Activated gamma-delta T cell (primary cell): ENCODE results near the gene CCT8.

Source experiments
- DNase-seq: peaks from one replicate; lab custom pipeline; 2025; lab: John Stamatoyannopoulos, UW

CCT8 gene

DNA sequence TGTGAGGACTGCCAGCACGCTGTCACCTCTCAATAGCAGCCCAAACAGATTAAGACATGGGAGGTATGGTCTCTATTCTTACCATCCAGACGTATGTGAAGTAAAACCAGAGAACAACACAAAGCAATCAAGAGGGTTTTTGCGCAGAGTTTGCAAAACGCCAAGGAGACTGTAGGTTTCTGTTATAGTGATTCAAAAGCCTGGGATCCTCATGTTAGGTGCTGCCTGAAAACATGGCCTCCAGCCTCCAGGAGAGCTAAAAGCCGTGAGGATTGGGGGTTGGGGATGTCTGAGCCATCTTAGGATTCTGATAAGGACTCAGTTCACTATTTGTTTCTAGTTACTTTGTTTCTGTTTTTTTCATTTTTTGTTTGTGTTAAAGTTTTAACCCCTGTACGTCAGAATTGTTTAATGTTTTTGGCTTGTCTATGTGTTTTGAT is 4.2 kb upstream of the CCT8 start:
- no peak for DNase-seq

DNA sequence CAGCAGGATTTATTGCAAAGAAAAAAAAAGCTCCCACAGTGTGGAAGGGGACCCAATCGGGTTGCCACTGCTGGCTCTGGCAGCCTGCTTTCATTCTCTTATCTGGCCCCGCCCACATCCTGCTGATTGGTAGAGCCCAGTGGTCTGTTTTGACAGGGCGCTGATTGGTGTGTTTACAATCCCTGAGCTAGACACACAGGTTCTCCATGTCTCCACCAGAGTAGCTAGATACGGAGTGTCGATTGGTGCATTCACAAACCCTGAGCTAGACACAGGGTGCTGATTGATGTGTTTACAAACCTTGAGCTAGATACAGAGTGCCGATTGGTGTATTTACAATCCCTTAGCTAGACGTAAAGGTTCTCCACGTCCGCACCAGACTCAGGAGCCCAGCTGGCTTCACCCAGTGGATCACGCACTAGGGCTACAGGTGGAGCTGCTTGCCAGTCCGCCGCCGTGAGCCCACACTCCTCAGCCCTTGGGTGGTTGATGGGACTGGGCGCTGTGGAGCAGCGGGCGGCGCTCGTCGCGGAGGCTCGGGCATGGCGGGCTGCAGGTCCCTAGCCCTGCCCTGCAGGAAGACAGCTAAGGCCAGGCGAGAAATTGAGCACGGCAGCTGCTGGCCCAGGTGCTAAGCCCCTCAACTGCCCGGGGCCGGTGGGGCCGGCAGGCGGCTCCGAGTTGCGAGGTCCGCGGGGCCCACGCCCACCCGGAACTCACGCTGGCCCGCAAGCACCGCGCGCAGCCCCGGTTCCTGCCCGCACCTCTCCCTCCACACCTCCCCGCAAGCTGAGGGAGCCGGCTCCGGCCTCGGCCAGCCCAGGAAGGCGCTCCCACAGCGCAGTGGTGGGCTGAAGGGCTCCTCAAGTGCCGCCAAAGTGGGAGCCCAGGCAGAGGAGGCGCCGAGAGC is 3.5 kb upstream of the CCT8 start:
- peak; percentile 24 for DNase-seq

DNA sequence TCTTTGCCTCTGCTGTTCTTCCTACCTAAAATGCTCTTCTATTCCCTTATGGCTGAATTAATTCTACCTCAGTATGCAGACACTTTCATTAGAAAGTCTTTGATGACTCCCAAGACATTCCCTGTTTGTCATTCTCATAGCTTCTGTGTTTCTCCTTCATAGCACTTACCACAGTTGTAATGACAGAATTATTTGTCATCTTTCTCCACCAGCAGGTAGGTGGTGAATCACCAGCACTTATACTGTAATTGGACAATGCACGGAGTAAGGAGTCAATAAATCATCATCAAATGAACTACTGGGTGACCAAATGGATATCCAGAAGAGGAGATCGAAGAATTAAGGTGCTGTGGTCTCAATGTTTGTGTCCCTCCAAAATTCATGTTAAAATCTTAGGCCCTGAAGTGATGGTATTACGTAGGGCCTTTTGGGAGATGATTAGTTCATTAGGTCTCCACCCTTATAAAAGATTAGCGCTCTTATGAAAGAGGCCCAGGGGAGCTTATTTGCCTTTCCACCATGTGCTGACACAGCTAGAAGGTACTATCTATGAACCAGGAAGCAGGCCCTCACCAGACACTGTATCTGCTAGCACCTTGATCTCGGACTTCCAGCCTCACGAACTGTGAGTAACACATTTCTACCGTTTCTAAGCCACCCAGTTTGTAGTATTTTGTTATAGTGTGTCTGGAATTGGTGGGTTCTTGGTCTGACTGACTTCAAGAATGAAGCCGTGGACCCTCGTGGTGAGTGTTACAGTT is 2.4 kb upstream of the CCT8 start:
- no peak for DNase-seq

DNA sequence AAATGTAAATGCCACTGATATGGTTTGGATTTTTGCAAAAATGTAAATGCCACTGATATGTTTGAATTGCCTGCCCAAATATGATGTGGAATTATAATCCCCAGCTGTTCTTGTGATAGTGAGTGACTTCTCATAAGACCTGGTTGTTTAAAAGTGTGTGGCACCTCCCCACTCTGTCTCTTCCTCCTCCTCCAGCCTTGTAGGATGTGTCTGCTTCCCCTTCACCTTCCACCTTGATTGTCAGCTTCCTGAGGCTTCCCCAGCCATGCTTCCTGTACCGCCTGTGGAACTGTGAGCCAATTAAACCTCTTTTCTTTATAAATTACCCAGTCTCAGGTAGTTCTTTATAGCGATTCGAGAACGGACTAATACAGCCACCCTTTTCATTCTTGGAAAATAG is 1.3 kb upstream of the CCT8 start:
- no peak for DNase-seq

DNA sequence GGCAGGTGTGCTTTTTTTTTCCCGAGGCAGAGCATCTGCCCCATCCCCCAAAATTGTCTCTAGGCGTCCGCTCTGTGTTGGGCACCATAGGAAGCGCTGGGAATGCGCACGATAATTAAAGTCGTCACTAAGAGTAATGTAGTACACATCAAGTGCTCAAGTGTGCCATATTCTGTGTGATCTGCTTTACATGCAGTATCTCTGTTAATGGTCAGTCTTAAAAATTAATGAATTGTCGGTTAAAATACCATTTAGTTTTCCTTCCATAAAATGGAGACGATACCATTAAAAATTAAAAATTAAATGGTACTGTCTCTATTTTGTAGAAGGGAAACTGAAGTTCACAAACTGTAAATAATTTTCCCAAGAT is 544 bp upstream of the CCT8 start:
- DNase-seq = no peak

DNA sequence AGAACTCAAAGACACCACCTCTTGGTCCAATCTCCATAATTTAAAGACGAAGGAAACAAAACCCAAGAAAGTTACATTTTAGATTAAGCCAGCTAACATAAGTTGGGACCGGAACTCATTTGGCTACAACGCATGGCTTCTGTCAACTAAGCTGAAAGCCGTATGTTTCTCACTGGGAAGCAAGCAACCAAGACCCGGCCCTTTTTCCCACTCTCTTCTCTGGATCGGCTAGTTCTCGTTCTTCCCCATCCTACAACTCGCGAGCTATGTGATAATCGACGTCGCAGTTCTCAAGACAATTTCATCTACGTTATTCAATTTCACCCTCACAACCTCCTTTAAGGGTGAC is 601 bp downstream of the CCT8 start:
- no peak for DNase-seq

DNA sequence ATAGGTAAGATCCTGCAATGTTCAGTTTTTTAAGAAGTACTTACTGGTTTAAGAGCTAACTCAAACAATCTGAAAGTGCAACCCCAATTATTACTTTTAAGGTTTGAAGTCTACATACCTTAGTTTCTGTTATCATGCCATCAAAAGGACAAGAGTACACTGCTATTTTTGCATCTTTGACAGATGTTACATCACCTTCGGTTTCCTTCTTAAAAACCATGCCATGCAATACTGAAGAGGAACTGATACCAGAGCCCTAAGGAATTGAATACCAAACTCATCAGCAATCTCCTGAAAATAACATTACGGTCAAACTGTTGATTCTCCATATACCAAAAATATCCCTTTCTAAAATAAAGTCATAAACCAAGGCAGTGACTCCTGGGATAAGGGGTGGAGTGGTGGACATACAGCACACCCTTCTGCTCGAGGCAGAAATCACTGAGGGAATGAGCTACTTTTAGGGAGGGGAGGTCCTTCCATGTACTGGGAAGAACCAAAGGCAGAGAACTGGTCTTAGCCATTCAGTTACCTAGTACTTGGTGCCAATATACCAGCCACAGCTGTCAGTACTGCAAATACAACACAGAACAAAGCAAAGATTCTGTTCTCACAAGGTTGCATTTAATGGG is 8.5 kb downstream of the CCT8 start:
- no peak for DNase-seq

DNA sequence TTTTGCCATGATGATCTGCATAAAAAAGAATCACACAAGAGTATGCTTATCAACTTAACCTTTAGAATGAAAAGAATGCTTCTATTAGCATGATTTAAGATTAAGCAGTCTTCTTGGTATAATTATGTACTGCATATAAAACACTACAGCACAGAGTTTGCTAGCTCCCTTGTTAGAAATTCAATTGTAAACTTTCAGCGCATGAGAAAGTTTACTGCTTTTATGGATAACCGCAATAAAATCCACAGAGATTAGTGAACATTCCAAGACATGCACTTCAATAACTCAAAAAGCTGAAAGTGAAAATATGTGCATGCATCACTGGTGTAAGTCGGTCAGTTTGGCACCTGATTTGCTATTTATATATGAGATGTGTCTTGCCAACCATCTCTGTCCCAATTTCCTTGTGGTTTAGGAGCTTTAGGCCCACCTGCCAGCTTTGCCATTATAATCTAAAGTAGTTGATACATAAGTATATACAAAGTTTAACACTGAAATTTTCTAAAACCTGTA is 16.9 kb downstream of the CCT8 start:
- DNase-seq = no peak

DNA sequence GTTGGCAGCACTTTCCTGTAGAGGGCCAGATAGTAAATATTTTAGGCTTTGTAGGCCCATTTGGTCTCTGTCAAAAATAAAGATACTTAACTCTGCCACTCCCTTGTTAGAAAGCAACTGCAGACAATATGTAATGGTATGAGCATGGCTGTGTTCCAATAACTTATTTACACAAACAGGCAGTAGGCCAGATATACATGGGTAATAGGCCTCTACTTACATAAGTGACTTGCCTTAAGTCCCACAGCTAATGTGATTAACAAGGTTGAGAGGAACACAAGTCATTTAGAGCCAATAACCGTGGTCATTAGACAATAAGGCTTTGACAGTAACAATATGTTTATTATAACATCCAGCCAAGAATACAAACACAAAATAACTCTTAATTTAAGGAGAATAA is 17.4 kb downstream of the CCT8 start:
- no peak for DNase-seq

DNA sequence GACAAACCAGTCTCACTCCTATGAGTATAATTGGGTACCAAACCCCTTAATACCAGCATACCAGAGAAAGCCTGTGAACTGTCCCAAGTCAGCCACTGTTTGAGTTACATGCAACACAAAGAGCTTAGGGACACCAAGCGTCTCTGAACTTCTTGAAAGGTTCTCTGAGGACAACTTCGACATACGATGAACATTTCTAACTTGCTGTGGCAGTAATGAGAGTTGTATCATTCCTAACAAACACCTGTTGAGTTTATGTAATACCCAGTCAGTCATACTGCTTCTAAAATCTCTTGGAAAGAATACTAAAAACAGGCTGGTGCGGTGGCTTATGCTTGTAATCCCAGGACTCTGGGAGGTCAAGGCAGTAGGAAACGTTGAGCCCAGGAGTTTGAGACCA is 18.4 kb downstream of the CCT8 start:
- no peak for DNase-seq

DNA sequence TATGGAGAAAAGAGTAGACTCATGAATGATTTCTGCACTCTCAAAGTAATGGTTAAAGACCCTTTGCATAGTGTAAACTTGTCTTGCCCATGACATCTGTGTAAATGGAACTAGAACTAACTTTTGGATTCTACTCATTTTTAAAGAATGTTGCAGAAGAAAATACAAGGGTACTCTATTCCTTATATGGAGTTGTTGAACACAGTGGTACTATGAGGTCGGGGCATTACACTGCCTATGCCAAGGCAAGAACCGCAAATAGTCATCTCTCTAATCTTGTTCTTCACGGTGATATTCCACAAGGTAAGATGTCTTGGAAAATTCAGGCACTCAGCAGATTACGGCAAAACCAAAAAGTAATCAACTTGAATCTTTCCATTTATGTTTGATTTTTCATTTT is 19.8 kb downstream of the CCT8 start:
- no peak for DNase-seq

DNA sequence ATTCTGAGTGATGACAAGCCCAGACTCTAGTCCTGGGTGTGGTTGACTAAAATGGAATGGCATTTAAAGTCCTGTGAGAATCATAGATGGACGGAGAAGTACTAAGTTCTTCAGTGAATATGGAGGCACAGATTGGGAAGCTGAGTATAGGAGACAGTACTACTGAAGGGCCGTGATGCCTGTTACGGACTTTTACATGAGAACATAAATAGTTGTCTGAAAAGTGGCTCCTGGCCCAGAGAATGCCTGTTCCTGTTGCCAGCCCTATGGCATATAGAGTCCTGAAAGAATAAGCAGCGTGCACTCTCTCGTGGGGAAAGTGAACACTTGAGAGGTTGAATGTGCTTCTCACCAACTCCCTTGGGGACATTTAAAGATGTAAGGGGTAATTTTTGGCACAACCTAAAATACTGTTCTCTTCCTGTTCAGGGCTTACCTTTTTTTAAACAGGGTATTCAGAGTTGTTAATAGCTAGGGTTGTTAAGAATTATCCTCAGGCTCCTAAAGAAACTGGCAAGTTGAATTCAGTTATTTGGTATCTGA is 20.4 kb downstream of the CCT8 start:
- DNase-seq = no peak

DNA sequence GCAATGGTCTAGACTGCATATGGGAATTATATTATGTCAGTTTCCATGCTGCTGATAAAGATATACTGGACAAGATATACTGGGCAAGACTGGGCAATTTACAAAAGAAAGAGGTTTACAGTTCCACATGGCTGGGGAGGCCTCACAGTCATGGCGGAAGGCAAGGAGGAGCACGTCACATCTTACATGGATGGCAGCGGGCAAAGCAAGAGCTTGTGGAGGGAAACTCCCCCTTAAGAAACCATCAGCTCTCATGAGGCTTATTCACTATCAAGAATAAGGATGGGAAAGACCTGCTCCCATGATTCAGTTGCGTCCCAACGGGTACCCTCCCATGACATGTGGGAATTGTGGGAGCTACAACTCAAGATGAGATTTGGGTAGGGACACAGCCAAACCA is 21.2 kb downstream of the CCT8 start:
- DNase-seq = no peak

DNA sequence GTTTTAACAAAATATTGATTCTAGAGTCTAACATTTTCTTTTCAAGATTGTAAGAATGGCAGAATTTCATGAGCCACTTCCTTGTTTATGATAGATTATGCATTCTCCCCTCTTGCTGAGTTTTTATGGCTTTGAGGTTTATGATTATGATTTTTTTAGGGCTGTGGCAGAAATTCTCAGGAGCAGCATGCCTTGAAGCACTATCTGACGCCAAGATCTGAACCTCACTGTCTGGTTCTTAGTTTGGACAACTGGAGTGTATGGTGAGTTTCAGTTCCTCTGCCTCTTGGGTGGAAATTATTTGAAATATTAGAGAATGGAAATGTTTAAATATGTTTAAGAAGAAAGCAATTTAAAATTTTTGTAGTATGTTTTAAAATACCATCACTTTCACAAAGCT is 38.8 kb downstream of the CCT8 start:
- no peak for DNase-seq

DNA sequence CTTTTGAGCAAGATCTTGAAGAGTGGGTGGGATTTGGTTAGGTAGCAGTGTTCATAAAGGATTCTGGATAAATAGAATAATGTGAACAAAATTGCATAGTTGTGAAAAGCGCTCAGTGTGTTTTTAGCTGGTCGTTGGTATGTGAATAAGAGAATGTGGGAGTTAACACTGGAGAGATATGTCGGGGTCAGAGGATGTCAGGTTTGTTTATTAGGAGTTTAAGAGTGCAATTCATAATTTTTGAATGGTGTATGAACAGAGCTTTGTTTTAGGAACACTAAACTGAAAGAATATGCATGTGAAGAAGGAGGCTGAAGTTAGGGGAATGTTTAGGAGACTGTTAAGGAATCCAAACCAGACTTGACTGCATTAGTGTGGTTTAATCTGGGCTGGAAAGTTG is 39.6 kb downstream of the CCT8 start:
- no peak for DNase-seq

DNA sequence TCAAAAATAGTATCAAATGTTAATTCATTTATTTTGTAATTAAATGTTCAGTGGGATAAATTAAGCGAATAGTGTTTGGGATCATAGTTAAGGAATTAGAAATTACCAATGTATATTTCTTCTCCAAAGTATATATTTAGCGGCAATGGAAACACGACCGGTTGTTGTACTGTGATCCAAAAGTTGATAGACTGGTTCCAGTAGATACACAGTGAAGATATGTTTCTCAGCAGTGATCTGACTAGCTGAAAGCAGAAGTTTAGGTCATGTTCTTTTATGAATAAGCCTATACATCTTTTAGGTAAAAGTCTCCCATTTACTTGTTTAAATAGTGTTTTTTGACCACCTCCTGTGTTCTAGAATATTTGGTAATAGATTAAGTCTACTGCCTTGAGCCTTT is 40.1 kb downstream of the CCT8 start:
- no peak for DNase-seq

DNA sequence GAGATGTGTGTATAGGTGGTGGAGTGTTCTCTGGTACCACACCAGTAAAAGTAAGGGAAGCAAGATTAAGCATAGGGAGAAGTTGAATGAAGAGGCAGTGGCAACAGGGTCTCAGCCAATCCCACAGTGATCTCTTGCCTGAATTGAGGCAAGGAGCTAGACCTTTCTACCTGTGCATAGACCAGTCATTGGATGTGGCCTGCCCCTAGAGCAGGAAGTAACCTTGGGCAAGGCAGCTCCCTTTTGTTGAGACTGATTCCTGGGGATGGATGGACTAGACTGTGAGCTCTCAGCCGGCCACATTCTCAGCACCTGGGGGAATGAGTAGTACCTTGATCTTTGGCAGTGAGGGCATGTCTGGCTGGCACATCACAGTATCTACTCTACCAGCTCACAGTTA is 42.5 kb downstream of the CCT8 start:
- DNase-seq = no peak

DNA sequence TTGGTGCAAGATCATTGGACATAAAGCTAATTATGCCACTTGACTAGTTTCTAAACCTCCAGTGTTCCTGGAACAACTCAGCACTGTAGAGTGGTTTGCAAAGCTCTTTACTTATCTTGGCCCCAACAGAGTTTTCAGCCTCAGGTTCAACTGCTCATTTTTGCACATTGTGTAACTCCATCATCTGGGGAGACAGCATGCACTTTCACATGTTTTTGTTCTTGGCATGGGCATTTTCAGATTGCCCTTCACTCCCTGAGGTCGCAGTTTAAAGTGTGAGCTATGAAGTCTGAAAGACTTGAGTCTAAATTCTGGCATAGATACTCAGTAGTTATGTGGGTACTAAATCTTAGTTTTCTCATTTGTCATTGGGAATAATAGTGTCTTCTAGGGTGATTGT is 43.9 kb downstream of the CCT8 start:
- DNase-seq = no peak

DNA sequence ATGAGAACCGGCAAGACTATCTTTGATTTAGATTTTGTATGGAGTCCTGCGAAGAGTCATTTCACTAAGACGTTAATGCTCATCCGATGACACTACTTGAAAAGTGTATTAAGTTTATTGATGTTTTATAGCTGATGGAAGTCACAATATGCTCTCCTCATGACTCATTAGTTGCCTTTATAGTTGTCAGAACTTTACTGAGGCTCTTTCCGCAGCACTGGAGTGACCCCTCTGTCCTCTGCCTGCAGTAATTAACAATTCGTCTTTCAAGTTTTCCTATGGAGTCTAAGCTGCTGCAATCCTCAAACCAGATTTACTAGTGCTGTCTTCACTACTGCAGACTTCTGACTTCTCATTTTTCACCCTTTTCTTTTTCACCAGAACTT is 48.1 kb downstream of the CCT8 start:
- no peak for DNase-seq

DNA sequence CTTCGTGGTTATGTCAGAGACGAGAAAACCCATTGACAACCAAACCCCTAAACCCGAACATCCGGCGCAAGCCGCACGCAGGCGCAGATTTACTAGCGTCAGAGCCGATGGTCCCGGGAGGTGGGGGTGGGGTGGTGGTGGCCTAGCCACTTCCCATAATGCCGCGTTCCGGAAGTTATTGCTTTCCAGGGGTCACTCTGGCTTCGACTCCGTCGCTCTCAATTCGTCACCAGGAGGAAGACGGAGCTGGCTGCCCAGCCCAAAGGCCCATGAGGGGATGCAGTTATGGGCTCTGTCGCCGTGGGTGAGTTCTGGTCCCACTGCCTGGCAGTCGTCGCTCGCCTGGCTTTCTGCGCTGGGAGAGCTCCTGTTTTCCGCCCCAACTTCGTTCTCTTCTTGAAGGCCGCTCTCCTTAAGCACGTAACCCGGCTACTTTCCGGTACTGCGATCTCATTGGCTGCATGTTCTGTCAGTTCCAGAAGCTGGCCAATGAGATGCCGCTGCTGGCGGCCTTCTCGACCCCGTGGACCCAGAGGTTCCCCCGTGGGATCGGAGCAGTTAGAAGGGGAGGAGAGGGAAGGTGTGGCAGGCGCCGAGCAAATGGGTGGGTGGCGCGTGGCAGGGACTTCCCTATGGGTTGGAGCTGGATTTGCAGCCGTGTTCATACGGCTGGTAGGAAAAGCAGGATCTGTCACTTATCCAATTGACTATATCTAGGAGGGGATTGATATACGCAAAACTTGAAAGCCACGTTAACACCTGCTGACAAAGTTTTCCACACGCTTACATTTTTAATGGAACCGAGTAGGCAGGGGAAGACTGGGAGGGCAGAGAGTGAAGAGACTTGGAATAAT is 48.7 kb downstream of the CCT8 start, which contains the start of gene USP16:
USP16 (plus strand) TSS at position 195 of the 854 bp plus-strand sequence. CDS start 3,246 bp downstream, outside the sequence.
- peak; percentile 88 for DNase-seq

DNA sequence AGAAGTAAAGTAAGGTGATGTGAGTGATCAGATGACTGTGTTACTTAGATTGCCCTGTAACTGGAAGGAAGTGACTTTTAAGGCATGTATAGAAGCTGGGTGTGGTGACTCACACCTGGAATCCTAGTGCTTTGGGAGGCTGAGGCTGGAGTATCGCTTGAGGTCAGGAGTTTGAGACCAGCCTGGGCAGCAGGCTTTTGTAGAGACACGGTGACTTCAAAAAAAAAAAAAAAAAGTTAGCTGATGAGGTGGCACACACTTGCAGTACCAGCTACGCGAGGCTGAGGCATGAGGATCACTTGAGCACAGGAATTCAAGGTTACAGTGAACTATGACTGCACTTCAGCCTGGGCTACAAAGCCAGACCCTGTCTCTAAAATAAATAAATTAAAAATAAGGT is 51.3 kb downstream of the CCT8 start:
- DNase-seq = no peak
